SK-N-SH (cell line): ENCODE measurements around the gene PADI4. TPM values are rescaled to one million over a fixed set of nuclear protein-coding genes. Genes with fewer than 3 reads are reported as not detected.

ENCODE experiments used
- CTCF ChIA-PET: fragments of 300-600, 350-600 bp; formaldehyde crosslinking; extraction: SDS; loops from one replicate; lab custom pipeline; 2021; lab: Yijun Ruan, JAX
- POLR2A ChIA-PET: fragments of 350-600 bp; sonication (Branson Sonifier 250); formaldehyde crosslinking; extraction: SDS; loops from one replicate; lab custom pipeline; 2020; ENCODE audit warnings: antibody characterized with exemption, inconsistent platforms; lab: Yijun Ruan, JAX
- DNase-seq: peaks from one replicate; pipeline ENCODE4 v3.0.0; 2012
- H2AFZ ChIP-seq: fragments of 200-600 bp; sonication (generic); 2 replicates; pipeline ENCODE4 v1.8.1; 2016; ENCODE audit warnings: antibody characterized with exemption, mild to moderate bottlenecking, low read depth
- H3F3A ChIP-seq: fragments of 200-600 bp; sonication (generic); replicated peaks from 2 replicates; pipeline ENCODE3; 2016; ENCODE audit warnings: antibody characterized with exemption, mild to moderate bottlenecking; ENCODE audit not compliant: insufficient read depth
- H3K27ac ChIP-seq, 2 experiments: fragments of 200-500 bp in 1 of 2; fragments of 200-600 bp in 1 of 2; sonication (Bioruptor generic) in 1 of 2; sonication (generic), shearing (Covaris generic) in 1 of 2; 2 replicates each; pipeline versions ENCODE4 v1.5.1 to v1.6.1; 2014 to 2016; ENCODE audit warnings: low read depth in 2 of 2, inconsistent platforms in 1 of 2, low read length in 1 of 2, mild to moderate bottlenecking in 1 of 2, mixed read lengths in 1 of 2
- H3K27me3 ChIP-seq: fragments of 200-600 bp; sonication (generic), shearing (Covaris generic); 2 replicates; pipeline ENCODE4 v1.6.1; 2016; ENCODE audit warnings: mixed run types; ENCODE audit not compliant: insufficient read depth
- H3K36me3 ChIP-seq, 2 experiments: fragments of 200-500 bp in 1 of 2; fragments of 200-600 bp in 1 of 2; sonication (Bioruptor generic) in 1 of 2; sonication (generic) in 1 of 2; replicated peaks in 1 of 2; 2 replicates each; pipeline versions ENCODE3 to v1.5.1; 2014 to 2016; ENCODE audit warnings: low read length in 1 of 2, mild to moderate bottlenecking in 1 of 2; ENCODE audit not compliant: insufficient read depth in 2 of 2, control insufficient read depth in 1 of 2
- H3K4me1 ChIP-seq, 2 experiments: fragments of 200-500 bp in 1 of 2; fragments of 200-600 bp in 1 of 2; sonication (Bioruptor generic) in 1 of 2; sonication (generic), shearing (Covaris generic) in 1 of 2; 2 replicates each; pipeline versions ENCODE4 v1.5.1 to v1.6.1; 2014 to 2016; ENCODE audit warnings: low read depth in 1 of 2, low read length in 1 of 2, mixed run types in 1 of 2; ENCODE audit not compliant: insufficient read depth in 2 of 2, control insufficient read depth in 1 of 2
- H3K4me2 ChIP-seq: fragments of 200-600 bp; sonication (generic), shearing (Covaris generic); 2 replicates; pipeline ENCODE4 v1.6.1; 2017; ENCODE audit warnings: mixed run types
- H3K4me3 ChIP-seq, 2 experiments: fragments of 200-500 bp in 1 of 2; fragments of 200-600 bp in 1 of 2; sonication (Bioruptor generic) in 1 of 2; sonication (generic), shearing (Covaris generic) in 1 of 2; 2 replicates each; pipeline versions ENCODE4 v1.5.1 to v1.8.1; 2014 to 2016; ENCODE audit warnings: low read depth in 2 of 2, inconsistent platforms in 1 of 2, low read length in 1 of 2, mild to moderate bottlenecking in 1 of 2, mixed read lengths in 1 of 2, moderate library complexity in 1 of 2
- H3K79me2 ChIP-seq: fragments of 200-600 bp; sonication (generic); 2 replicates; pipeline ENCODE4 v1.8.1; 2017; ENCODE audit warnings: mild to moderate bottlenecking; ENCODE audit not compliant: insufficient read depth
- H3K9ac ChIP-seq: fragments of 200-600 bp; sonication (generic); 2 replicates; pipeline ENCODE4 v1.6.1; 2017; ENCODE audit warnings: mixed run types
- H3K9me2 ChIP-seq: fragments of 200-600 bp; sonication (generic); 2 replicates; pipeline ENCODE4 v1.6.1; 2017; ENCODE audit warnings: mixed run types
- H3K9me3 ChIP-seq: fragments of 200-600 bp; sonication (generic); 2 replicates; pipeline ENCODE4 v1.6.1; 2017; ENCODE audit warnings: mixed run types, mild to moderate bottlenecking, moderate library complexity
- H4K20me1 ChIP-seq: fragments of 200-600 bp; sonication (generic); 2 replicates; pipeline ENCODE4 v1.6.1; 2017; ENCODE audit warnings: mild to moderate bottlenecking, mixed run types; ENCODE audit not compliant: insufficient read depth
- CTCF ChIP-seq: fragments of 200-600 bp; sonication (generic); IDR thresholded peaks from 2 replicates; pipeline ENCODE4 v1.6.1; 2017; ENCODE audit warnings: antibody characterized with exemption, mild to moderate bottlenecking, moderate library complexity
- ELF1 ChIP-seq: IDR thresholded peaks from 2 replicates; pipeline ENCODE4 v1.4.0; 2012
- EP300 ChIP-seq, 2 experiments: IDR thresholded peaks; 2 replicates each; pipeline versions ENCODE4 v1.4.0 to v1.6.1; 2012; ENCODE audit warnings: borderline replicate concordance in 1 of 2, low read depth in 1 of 2, low read length in 1 of 2
- FOSL2 ChIP-seq: IDR thresholded peaks from 2 replicates; pipeline ENCODE4 v1.4.0; 2012; ENCODE audit warnings: low read depth, mild to moderate bottlenecking, moderate library complexity, borderline replicate concordance
- FOXM1 ChIP-seq: IDR thresholded peaks from 2 replicates; pipeline ENCODE4 v1.4.0; 2012; ENCODE audit warnings: low read depth, mild to moderate bottlenecking
- GABPA ChIP-seq: IDR thresholded peaks from 2 replicates; pipeline ENCODE4 v1.4.0; 2012; ENCODE audit warnings: low read depth, mild to moderate bottlenecking
- GATA2 ChIP-seq: sonication (generic); formaldehyde crosslinking; IDR thresholded peaks from 2 replicates; pipeline ENCODE4 v1.5.0; 2020; ENCODE audit warnings: mild to moderate bottlenecking, missing genetic modification reagents
- MAX ChIP-seq: IDR thresholded peaks from 2 replicates; pipeline ENCODE4 v1.4.0; 2012; ENCODE audit warnings: low read depth
- MXI1 ChIP-seq: IDR thresholded peaks from 2 replicates; pipeline ENCODE4 v1.6.1; 2012; ENCODE audit warnings: mild to moderate bottlenecking, low read depth, low read length, improper control_type of control experiment
- NFIC ChIP-seq: IDR thresholded peaks from 2 replicates; pipeline ENCODE4 v1.4.0; 2012; ENCODE audit warnings: borderline replicate concordance
- PBX3 ChIP-seq: IDR thresholded peaks from 2 replicates; pipeline ENCODE4; 2012
- POLR2AphosphoS5 ChIP-seq: IDR thresholded peaks from 2 replicates; pipeline ENCODE4 v1.6.1; 2012; ENCODE audit warnings: low read depth, low read length
- RFX5 ChIP-seq: IDR thresholded peaks from 2 replicates; pipeline ENCODE4 v1.6.1; 2012; ENCODE audit warnings: mild to moderate bottlenecking, improper control_type of control experiment, low read length
- RXRA ChIP-seq: IDR thresholded peaks from 2 replicates; pipeline ENCODE4 v1.4.0; 2012; ENCODE audit warnings: low read depth, mild to moderate bottlenecking, borderline replicate concordance
- SIN3A ChIP-seq: IDR thresholded peaks from 2 replicates; pipeline ENCODE4 v1.6.1; 2012; ENCODE audit warnings: low read depth, mild to moderate bottlenecking, low read length, moderate library complexity, borderline replicate concordance
- TAF1 ChIP-seq: IDR thresholded peaks from 2 replicates; pipeline ENCODE4 v1.6.1; 2012; ENCODE audit warnings: low read depth, mild to moderate bottlenecking, low read length, moderate library complexity, borderline replicate concordance
- TCF12 ChIP-seq: IDR thresholded peaks from 2 replicates; pipeline ENCODE4 v1.4.0; 2012
- TEAD4 ChIP-seq: IDR thresholded peaks from 2 replicates; pipeline ENCODE4 v1.4.0; 2012; ENCODE audit warnings: mild to moderate bottlenecking, borderline replicate concordance; ENCODE audit not compliant: insufficient read depth
- ZBTB33 ChIP-seq: IDR thresholded peaks from 2 replicates; pipeline ENCODE4 v1.4.0; 2012; ENCODE audit warnings: low read depth, borderline replicate concordance
- WGBS: methylation state at CpG from one replicate; pipeline ENCODE4 v1.1.6; 2017; ENCODE audit warnings: low lambda C conversion rate; 5-methylcytosine and 5-hydroxymethylcytosine counted together
- polyA plus RNA-seq, 3 experiments: library from polyadenylated mRNA; depleted of rRNA; stranded (reverse); fragments of >200 nt; gene quantifications; 2 replicates each; pipeline ENCODE4 v1.2.3, GENCODE V29; 2012

PADI4 gene
- polyA plus RNA-seq, 1 of the 3 experiments (the other 2 are of a cell fraction) = not detected

- Histone ChIP-seq H3K4me1 (no peaks in the 10 kb centered on the region), H3K27ac (no peak overlapping the region), H3K79me2 (no peaks in the 10 kb centered on the region), H3K9me3 (no peaks in the 10 kb centered on the region)
- POLR2A ChIA-PET = no interaction called here
- TF ChIP-seq FOSL2 (no peak), TAF1 (no peak), FOXM1 (no peak), TCF12 (no peak), RXRA (no peak), CTCF (no peak), NFIC (no peak), GABPA (no peak), MAX (no peak), POLR2AphosphoS5 (no peak), SIN3A (no peak), EP300 (IDR thresholded peaks at IDR 0.05; ENCODE audit: borderline replicate concordance in 1 of 2, low read depth in 1 of 2, low read length in 1 of 2) (no peak), RFX5 (no peak), GATA2 (CRISPR knock-in tag) (no peak), ZBTB33 (no peak), ELF1 (no peak), PBX3 (no peak), MXI1 (no peak), TEAD4 (no peak)
- TF ChIP-seq, all 33 proteins: peak for 0
- no peaks in the 10 kb centered on the region for H3K9me2 ChIP-seq
- no peak overlapping the region for H2AFZ ChIP-seq
- no peak for DNase-seq
- H4K20me1 ChIP-seq = no peaks in the 10 kb centered on the region
- CTCF ChIA-PET = interaction anchor here (1.1 to 2.4 kb wide), 2 partner anchors 42 to 238 kb away, joined by 4 to 6 read pairs; no protein-coding TSS in a partner anchor
- H3F3A ChIP-seq = no peaks in the 10 kb centered on the region
- H3K9ac ChIP-seq = no peak overlapping the region
- H3K36me3 ChIP-seq = no peaks in the 10 kb centered on the region
- no peak overlapping the region for H3K4me3 ChIP-seq
- H3K4me2 ChIP-seq = no peak overlapping the region
- WGBS = 30% methylated on average over 4 of the region's 4 CpGs
- peaks cover 17% of the 10 kb centered on the region; the same call in 1 of the 2 replicates for H3K27me3 ChIP-seq
Observed at GRCh38 chr1:17363771-17364170, 55.8 kb downstream of the PADI4 start.
